IMR-90 (cell line): ENCODE measurements around the gene IGDCC3. TPM values are rescaled to one million over a fixed set of nuclear protein-coding genes. Genes with fewer than 3 reads are reported as not detected.

Experiments used
- ATAC-seq: fragments of 200-7000 bp; cut with Tn5 transposase; 2 replicates; pipeline ENCODE4 v1.9.1; 2020; ENCODE audit warnings: low read depth, mild to moderate bottlenecking, moderate library complexity
- BruUV-seq: library from RNA; stranded (reverse); fragments of 400-500 nt; replicated peaks from 2 replicates; lab custom pipeline; 2021; lab: Mats Ljungman, UMichigan
- CTCF ChIA-PET: fragments of 300-600 bp; formaldehyde crosslinking; extraction: SDS; loops from one replicate; lab custom pipeline; 2021; ENCODE audit warnings: antibody characterized with exemption; lab: Yijun Ruan, JAX
- POLR2A ChIA-PET: fragments of 300-600 bp; sonication (Branson Sonifier 250); formaldehyde crosslinking; loops from one replicate; lab custom pipeline; 2022; ENCODE audit warnings: antibody characterized with exemption; ENCODE audit not compliant: unreplicated experiment; lab: Charles Lee
- DNase-seq: peaks from one replicate; pipeline ENCODE4 v3.0.0; 2013
- H2AFZ ChIP-seq: replicated peaks from 2 replicates; pipeline ENCODE3; 2013; ENCODE audit warnings: low read length, mild to moderate bottlenecking; ENCODE audit not compliant: poor library complexity
- H2AK5ac ChIP-seq: 2 replicates; pipeline ENCODE4 v1.6.1; 2013; ENCODE audit warnings: low read depth, low read length, inconsistent platforms
- H2AK9ac ChIP-seq: replicated peaks from 2 replicates; pipeline ENCODE3; 2013; ENCODE audit warnings: mild to moderate bottlenecking, low read depth, low read length, moderate library complexity; ENCODE audit not compliant: poor library complexity
- H2BK120ac ChIP-seq: 2 replicates; pipeline ENCODE4 v1.6.1; 2013; ENCODE audit warnings: low read depth, low read length, inconsistent platforms
- H2BK15ac ChIP-seq: 3 replicates; pipeline ENCODE4 v1.6.1; 2013; ENCODE audit warnings: low read depth, low read length, inconsistent platforms
- H2BK20ac ChIP-seq: 2 replicates; pipeline ENCODE4 v1.6.1; 2013; ENCODE audit warnings: low read depth, mild to moderate bottlenecking, inconsistent platforms, low read length, moderate library complexity
- H2BK5ac ChIP-seq: 2 replicates; pipeline ENCODE4 v1.6.1; 2013; ENCODE audit warnings: mild to moderate bottlenecking, low read depth, low read length, inconsistent platforms; ENCODE audit not compliant: poor library complexity, severe bottlenecking
- H3K14ac ChIP-seq: replicated peaks from 2 replicates; pipeline ENCODE4 v1.6.1; 2013; ENCODE audit warnings: low read depth, low read length, inconsistent platforms
- H3K18ac ChIP-seq: 2 replicates; pipeline ENCODE4 v1.6.1; 2013; ENCODE audit warnings: low read depth, low read length, control low read depth
- H3K23ac ChIP-seq: 2 replicates; pipeline ENCODE4 v1.6.1; 2013; ENCODE audit warnings: low read depth, low read length, inconsistent platforms
- H3K27ac ChIP-seq: 2 replicates; pipeline ENCODE4 v1.5.1; 2013; ENCODE audit warnings: mild to moderate bottlenecking, control low read depth, low read length; ENCODE audit not compliant: insufficient read depth
- H3K27me3 ChIP-seq: 2 replicates; pipeline ENCODE4 v1.6.1; 2013; ENCODE audit warnings: low read length; ENCODE audit not compliant: control insufficient read depth, insufficient read depth
- H3K36me3 ChIP-seq: 2 replicates; pipeline ENCODE4 v1.6.1; 2013; ENCODE audit warnings: low read length, mixed read lengths; ENCODE audit not compliant: control insufficient read depth, insufficient read depth
- H3K4ac ChIP-seq: 2 replicates; pipeline ENCODE4 v1.6.1; 2013; ENCODE audit warnings: low read depth, low read length, inconsistent platforms
- H3K4me1 ChIP-seq: 2 replicates; pipeline ENCODE4 v1.6.1; 2013; ENCODE audit warnings: low read length, mixed read lengths; ENCODE audit not compliant: control insufficient read depth, insufficient read depth
- H3K4me2 ChIP-seq: 2 replicates; pipeline ENCODE4 v1.6.1; 2013; ENCODE audit warnings: low read depth, mild to moderate bottlenecking, control low read depth, low read length, moderate library complexity
- H3K4me3 ChIP-seq: 2 replicates; pipeline ENCODE4 v1.5.1; 2013; ENCODE audit warnings: low read depth, mild to moderate bottlenecking, control low read depth, low read length, moderate library complexity; ENCODE audit not compliant: insufficient read depth
- H3K56ac ChIP-seq: 2 replicates; pipeline ENCODE4 v1.6.1; 2013; ENCODE audit warnings: low read length, inconsistent platforms; ENCODE audit not compliant: insufficient read depth; ENCODE audit errors: extremely low read depth
- H3K79me1 ChIP-seq, 2 experiments: 2 replicates each; pipeline ENCODE4 v1.6.1; 2013; ENCODE audit warnings: low read length in 2 of 2, inconsistent platforms in 1 of 2, low read depth in 1 of 2
- H3K9ac ChIP-seq: 2 replicates; pipeline ENCODE4 v1.6.1; 2013; ENCODE audit warnings: low read depth, low read length, control low read depth
- H3K9me1 ChIP-seq: 2 replicates; pipeline ENCODE4 v1.6.1; 2013; ENCODE audit warnings: low read length, inconsistent platforms; ENCODE audit not compliant: insufficient read depth
- H3K9me3 ChIP-seq: 2 replicates; pipeline ENCODE4 v1.6.1; 2013; ENCODE audit warnings: low read length; ENCODE audit not compliant: control insufficient read depth, insufficient read depth
- H4K20me1 ChIP-seq: 2 replicates; pipeline ENCODE4 v1.6.1; 2013; ENCODE audit warnings: low read length, inconsistent platforms; ENCODE audit not compliant: insufficient read depth
- H4K5ac ChIP-seq: 2 replicates; pipeline ENCODE4 v1.6.1; 2013; ENCODE audit warnings: mild to moderate bottlenecking, low read depth, low read length, control low read depth
- H4K8ac ChIP-seq, 2 experiments: 2 replicates each; pipeline ENCODE4 v1.6.1; 2013; ENCODE audit warnings: low read depth in 2 of 2, low read length in 2 of 2, control low read depth in 1 of 2, inconsistent platforms in 1 of 2
- H4K91ac ChIP-seq: 2 replicates; pipeline ENCODE4 v1.6.1; 2013; ENCODE audit warnings: low read depth, low read length, inconsistent platforms; ENCODE audit not compliant: insufficient read depth
- BHLHE40 ChIP-seq: fragments of 150-350 bp; IDR thresholded peaks from 2 replicates; pipeline ENCODE4 v1.6.1; 2016; ENCODE audit warnings: mild to moderate bottlenecking, low read depth, low read length
- CEBPB ChIP-seq: IDR thresholded peaks from 2 replicates; pipeline ENCODE4 v1.6.1; 2012; ENCODE audit warnings: low read depth, low read length, improper control_type of control experiment
- CHD1 ChIP-seq: IDR thresholded peaks from 2 replicates; pipeline ENCODE4 v1.6.1; 2012; ENCODE audit warnings: low read depth, low read length, improper control_type of control experiment
- FOS ChIP-seq: fragments of 150-350 bp; IDR thresholded peaks from 2 replicates; pipeline ENCODE4 v1.6.1; 2016; ENCODE audit warnings: low read depth, low read length
- MAFK ChIP-seq: IDR thresholded peaks from 2 replicates; pipeline ENCODE4 v1.6.1; 2012; ENCODE audit warnings: low read depth, low read length, improper control_type of control experiment
- MAZ ChIP-seq: IDR thresholded peaks from 2 replicates; pipeline ENCODE4 v1.6.1; 2012; ENCODE audit warnings: low read depth, mild to moderate bottlenecking, low read length, improper control_type of control experiment, moderate library complexity, borderline replicate concordance
- MXI1 ChIP-seq: IDR thresholded peaks from 2 replicates; pipeline ENCODE4 v1.6.1; 2012; ENCODE audit warnings: low read depth, mild to moderate bottlenecking, low read length, moderate library complexity, borderline replicate concordance
- NFE2L2 ChIP-seq: fragments of 150-350 bp; IDR thresholded peaks from 2 replicates; pipeline ENCODE4 v1.6.1; 2016; ENCODE audit warnings: low read depth, mild to moderate bottlenecking, low read length
- POLR2A ChIP-seq: IDR thresholded peaks from 2 replicates; pipeline ENCODE4 v1.6.1; 2012; ENCODE audit warnings: mild to moderate bottlenecking, low read depth, low read length
- RAD21 ChIP-seq: IDR thresholded peaks from 2 replicates; pipeline ENCODE4 v1.6.1; 2012; ENCODE audit warnings: low read length, improper control_type of control experiment
- WGBS, 2 experiments: methylation state at CpG; one replicate each; pipeline versions ENCODE4 v1.1.5 to v1.1.7; 2013; ENCODE audit warnings: missing lambda C conversion rate in 2 of 2; ENCODE audit not compliant: insufficient read length in 1 of 2; ENCODE audit errors: extremely low coverage in 2 of 2; 5-methylcytosine and 5-hydroxymethylcytosine counted together
- dilution Hi-C: fragments of 300-500 bp; cut with HindIII; formaldehyde crosslinking; loops from one replicate; pipeline ENCODE4 v1.14.3; 2018; ENCODE audit warnings: low sequenced_read_pairs; ENCODE audit not compliant: unreplicated experiment
- in situ Hi-C: fragments of 300-500 bp; cut with MboI; formaldehyde crosslinking; loops from 3 replicates; pipeline ENCODE4 v1.14.3; 2019; ENCODE audit warnings: low sequenced_read_pairs, inconsistent platforms, mixed read lengths
- intact Hi-C: fragments of 100-400 bp; cut with micrococcal nuclease; formaldehyde crosslinking; loops from 2 replicates; pipeline ENCODE4 v1.10.0; 2022
- polyA plus RNA-seq, 3 experiments: library from polyadenylated mRNA; depleted of rRNA; stranded (reverse); fragments of >200 nt; gene quantifications; 2 replicates each; pipeline ENCODE4 v1.2.3, GENCODE V29; 2012; ENCODE audit warnings: low replicate concordance in 1 of 3
- total RNA-seq: library from RNA; depleted of rRNA; stranded (reverse); fragments of >200 nt; gene quantifications from 2 replicates; pipeline ENCODE4 v1.2.3, GENCODE V29; 2012
- TF ChIP-seq, protein P1 (sequence below): fragments of 150-350 bp; IDR thresholded peaks from 2 replicates; pipeline ENCODE4 v1.6.1; 2017; ENCODE audit warnings: mild to moderate bottlenecking, antibody characterized with exemption, low read length, low read depth
- TF ChIP-seq, protein P2 (sequence below): fragments of 150-350 bp; IDR thresholded peaks from 2 replicates; pipeline ENCODE4 v1.6.1; 2016; ENCODE audit warnings: low read depth, mild to moderate bottlenecking, low read length, moderate library complexity, borderline replicate concordance
- TF ChIP-seq, protein P3 (sequence below): conservative IDR thresholded peaks from 2 replicates; pipeline ENCODE4 v1.5.1; 2012; ENCODE audit warnings: mild to moderate bottlenecking, low read depth, low read length, improper control_type of control experiment

IGDCC3 gene
- total and polyA plus RNA-seq, 2 of the 4 experiments (the other 2 are of a cell fraction) = 0.18 to 0.19 TPM

- TF ChIP-seq MAFK (no peak), CEBPB (no peak), NFE2L2 (no peak), BHLHE40 (no peak), MXI1 (no peak), CHD1 (no peak), RAD21 (no peak), POLR2A (no peak), FOS (no peak), MAZ (no peak)
- TF ChIP-seq, protein P1, sequence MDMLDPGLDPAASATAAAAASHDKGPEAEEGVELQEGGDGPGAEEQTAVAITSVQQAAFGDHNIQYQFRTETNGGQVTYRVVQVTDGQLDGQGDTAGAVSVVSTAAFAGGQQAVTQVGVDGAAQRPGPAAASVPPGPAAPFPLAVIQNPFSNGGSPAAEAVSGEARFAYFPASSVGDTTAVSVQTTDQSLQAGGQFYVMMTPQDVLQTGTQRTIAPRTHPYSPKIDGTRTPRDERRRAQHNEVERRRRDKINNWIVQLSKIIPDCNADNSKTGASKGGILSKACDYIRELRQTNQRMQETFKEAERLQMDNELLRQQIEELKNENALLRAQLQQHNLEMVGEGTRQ = no peak
- TF ChIP-seq, protein P2, sequence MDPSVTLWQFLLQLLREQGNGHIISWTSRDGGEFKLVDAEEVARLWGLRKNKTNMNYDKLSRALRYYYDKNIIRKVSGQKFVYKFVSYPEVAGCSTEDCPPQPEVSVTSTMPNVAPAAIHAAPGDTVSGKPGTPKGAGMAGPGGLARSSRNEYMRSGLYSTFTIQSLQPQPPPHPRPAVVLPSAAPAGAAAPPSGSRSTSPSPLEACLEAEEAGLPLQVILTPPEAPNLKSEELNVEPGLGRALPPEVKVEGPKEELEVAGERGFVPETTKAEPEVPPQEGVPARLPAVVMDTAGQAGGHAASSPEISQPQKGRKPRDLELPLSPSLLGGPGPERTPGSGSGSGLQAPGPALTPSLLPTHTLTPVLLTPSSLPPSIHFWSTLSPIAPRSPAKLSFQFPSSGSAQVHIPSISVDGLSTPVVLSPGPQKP = no peak
- TF ChIP-seq, protein P3, sequence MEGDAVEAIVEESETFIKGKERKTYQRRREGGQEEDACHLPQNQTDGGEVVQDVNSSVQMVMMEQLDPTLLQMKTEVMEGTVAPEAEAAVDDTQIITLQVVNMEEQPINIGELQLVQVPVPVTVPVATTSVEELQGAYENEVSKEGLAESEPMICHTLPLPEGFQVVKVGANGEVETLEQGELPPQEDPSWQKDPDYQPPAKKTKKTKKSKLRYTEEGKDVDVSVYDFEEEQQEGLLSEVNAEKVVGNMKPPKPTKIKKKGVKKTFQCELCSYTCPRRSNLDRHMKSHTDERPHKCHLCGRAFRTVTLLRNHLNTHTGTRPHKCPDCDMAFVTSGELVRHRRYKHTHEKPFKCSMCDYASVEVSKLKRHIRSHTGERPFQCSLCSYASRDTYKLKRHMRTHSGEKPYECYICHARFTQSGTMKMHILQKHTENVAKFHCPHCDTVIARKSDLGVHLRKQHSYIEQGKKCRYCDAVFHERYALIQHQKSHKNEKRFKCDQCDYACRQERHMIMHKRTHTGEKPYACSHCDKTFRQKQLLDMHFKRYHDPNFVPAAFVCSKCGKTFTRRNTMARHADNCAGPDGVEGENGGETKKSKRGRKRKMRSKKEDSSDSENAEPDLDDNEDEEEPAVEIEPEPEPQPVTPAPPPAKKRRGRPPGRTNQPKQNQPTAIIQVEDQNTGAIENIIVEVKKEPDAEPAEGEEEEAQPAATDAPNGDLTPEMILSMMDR = no peak
- Histone ChIP-seq H3K4me3 (no peak overlapping the region), H3K4me2 (no peak overlapping the region), H3K56ac (no peak overlapping the region), H3K23ac (no peak overlapping the region), H3K9ac (no peak overlapping the region), H2AK9ac (peak overlapping the region; percentile 61), H3K18ac (no peak overlapping the region), H3K4me1 (no peaks in the 10 kb centered on the region), H3K27me3 (peaks cover 52% of the 10 kb centered on the region), H3K36me3 (no peaks in the 10 kb centered on the region), H3K4ac (no peak overlapping the region), H3K27ac (no peak overlapping the region), H2BK5ac (no peak overlapping the region), H3K9me1 (no peaks in the 10 kb centered on the region), H4K20me1 (no peaks in the 10 kb centered on the region), H3K9me3 (no peaks in the 10 kb centered on the region), H2AFZ (no peak overlapping the region), H4K91ac (no peak overlapping the region), H2BK15ac (no peak overlapping the region), H4K8ac (no peak overlapping the region), H3K79me1 (no peaks in the 10 kb centered on the region), H2BK120ac (no peak overlapping the region), H4K5ac (no peak overlapping the region), H2AK5ac (no peak overlapping the region), H3K14ac (no peak overlapping the region), H2BK20ac (no peak overlapping the region)
- 71% methylated on average over 9 of the region's 31 CpGs; no CpG with 5 or more reads in 1 of the 2 experiments for WGBS, 2 experiments
- in situ Hi-C loops = no loop called here
- ATAC-seq = no peak
- dilution Hi-C loops = no loop called here
- ChIA-PET CTCF (no interaction called here), POLR2A (no interaction called here)
- BruUV-seq = no TSS peak
- no peak for DNase-seq
- intact Hi-C loops = no loop called here
Observed at GRCh38 chr15:65332391-65333147, 45.2 kb downstream of the IGDCC3 start.
